ENCODE results near the gene GET4.

DNA sequence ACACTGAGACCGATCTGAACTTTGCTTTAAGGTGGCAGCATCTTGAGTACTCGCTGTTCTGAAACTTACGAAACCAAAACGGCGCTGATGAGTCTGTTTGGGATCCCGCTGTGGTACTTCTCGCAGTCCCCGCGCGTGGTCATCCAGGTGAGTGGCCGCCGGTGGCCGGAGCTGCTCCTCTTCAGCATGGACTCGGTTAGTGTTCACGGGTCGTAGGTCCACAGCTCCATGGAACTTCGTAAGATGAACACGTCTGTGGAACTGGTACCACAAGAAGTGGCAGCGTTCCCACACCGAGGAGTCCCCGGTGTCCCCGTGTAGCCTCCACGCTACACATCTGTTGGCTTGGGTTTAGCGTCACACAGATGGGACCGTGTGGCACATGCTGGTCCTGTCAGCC is 10.4 kb upstream of the GET4 start:
- TF ChIP-seq, protein P1, sequence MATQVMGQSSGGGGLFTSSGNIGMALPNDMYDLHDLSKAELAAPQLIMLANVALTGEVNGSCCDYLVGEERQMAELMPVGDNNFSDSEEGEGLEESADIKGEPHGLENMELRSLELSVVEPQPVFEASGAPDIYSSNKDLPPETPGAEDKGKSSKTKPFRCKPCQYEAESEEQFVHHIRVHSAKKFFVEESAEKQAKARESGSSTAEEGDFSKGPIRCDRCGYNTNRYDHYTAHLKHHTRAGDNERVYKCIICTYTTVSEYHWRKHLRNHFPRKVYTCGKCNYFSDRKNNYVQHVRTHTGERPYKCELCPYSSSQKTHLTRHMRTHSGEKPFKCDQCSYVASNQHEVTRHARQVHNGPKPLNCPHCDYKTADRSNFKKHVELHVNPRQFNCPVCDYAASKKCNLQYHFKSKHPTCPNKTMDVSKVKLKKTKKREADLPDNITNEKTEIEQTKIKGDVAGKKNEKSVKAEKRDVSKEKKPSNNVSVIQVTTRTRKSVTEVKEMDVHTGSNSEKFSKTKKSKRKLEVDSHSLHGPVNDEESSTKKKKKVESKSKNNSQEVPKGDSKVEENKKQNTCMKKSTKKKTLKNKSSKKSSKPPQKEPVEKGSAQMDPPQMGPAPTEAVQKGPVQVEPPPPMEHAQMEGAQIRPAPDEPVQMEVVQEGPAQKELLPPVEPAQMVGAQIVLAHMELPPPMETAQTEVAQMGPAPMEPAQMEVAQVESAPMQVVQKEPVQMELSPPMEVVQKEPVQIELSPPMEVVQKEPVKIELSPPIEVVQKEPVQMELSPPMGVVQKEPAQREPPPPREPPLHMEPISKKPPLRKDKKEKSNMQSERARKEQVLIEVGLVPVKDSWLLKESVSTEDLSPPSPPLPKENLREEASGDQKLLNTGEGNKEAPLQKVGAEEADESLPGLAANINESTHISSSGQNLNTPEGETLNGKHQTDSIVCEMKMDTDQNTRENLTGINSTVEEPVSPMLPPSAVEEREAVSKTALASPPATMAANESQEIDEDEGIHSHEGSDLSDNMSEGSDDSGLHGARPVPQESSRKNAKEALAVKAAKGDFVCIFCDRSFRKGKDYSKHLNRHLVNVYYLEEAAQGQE (IDR thresholded peaks at IDR 0.05; ENCODE audit: low read depth): no peak
- TF ChIP-seq, protein P2, sequence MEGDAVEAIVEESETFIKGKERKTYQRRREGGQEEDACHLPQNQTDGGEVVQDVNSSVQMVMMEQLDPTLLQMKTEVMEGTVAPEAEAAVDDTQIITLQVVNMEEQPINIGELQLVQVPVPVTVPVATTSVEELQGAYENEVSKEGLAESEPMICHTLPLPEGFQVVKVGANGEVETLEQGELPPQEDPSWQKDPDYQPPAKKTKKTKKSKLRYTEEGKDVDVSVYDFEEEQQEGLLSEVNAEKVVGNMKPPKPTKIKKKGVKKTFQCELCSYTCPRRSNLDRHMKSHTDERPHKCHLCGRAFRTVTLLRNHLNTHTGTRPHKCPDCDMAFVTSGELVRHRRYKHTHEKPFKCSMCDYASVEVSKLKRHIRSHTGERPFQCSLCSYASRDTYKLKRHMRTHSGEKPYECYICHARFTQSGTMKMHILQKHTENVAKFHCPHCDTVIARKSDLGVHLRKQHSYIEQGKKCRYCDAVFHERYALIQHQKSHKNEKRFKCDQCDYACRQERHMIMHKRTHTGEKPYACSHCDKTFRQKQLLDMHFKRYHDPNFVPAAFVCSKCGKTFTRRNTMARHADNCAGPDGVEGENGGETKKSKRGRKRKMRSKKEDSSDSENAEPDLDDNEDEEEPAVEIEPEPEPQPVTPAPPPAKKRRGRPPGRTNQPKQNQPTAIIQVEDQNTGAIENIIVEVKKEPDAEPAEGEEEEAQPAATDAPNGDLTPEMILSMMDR (IDR thresholded peaks at IDR 0.05 in 2 of 3, conservative IDR thresholded peaks at IDR 0.05 in 1 of 3; ENCODE audit: borderline replicate concordance in 1 of 3, insufficient read depth in 1 of 3, low read depth in 2 of 3, low read length in 2 of 3): no peak
